Uterus (tissue), 4 donors: ENCODE measurements around the gene PLCZ1. TPM values are rescaled to one million over a fixed set of nuclear protein-coding genes. Genes with fewer than 3 reads are reported as not detected.
A peak's percentile ranks its signal among the peaks of the same experiment; 100 is the strongest.

ENCODE experiments used
- DNase-seq, 2 donors: peaks; one replicate each; pipeline ENCODE4 v3.0.0-alpha.2; 2019 to 2020
- H3K27ac ChIP-seq, 2 donors: fragments of 200-600 bp; sonication (generic); 1 replicate in 1 of 2; 2 replicates in 1 of 2; pipeline ENCODE4 v1.5.1; 2016 to 2018
- H3K27me3 ChIP-seq, 2 donors: fragments of 200-600 bp; sonication (generic); one replicate each; pipeline ENCODE4 v1.5.1; 2018 to 2019; ENCODE audit warnings: control low read depth in 1 of 2
- H3K36me3 ChIP-seq, 2 donors: fragments of 200-600 bp; sonication (generic); one replicate each; pipeline ENCODE4 v1.5.1; 2019; ENCODE audit warnings: control low read depth in 1 of 2
- H3K4me1 ChIP-seq, 2 donors: fragments of 200-600 bp; sonication (generic); one replicate each; pipeline ENCODE4 v1.5.1; 2018 to 2019; ENCODE audit warnings: control low read depth in 1 of 2
- H3K4me3 ChIP-seq, 2 donors: fragments of 200-600 bp; sonication (generic); 1 replicate in 1 of 2; 2 replicates in 1 of 2; pipeline ENCODE4 v1.5.1; 2018 to 2019; ENCODE audit warnings: mild to moderate bottlenecking in 1 of 2
- H3K9me3 ChIP-seq, 2 donors: fragments of 200-600 bp; sonication (generic); one replicate each; pipeline ENCODE4 v1.5.1; 2019; ENCODE audit warnings: control low read depth in 1 of 2
- CTCF ChIP-seq, 4 experiments: fragments of 200-600 bp in 2 of 4; fragments of 450-650 bp in 2 of 4; sonication (generic) in 2 of 4; IDR thresholded peaks; one replicate each; pipeline ENCODE4 v1.5.1; 2016 to 2019; ENCODE audit warnings: antibody characterized with exemption in 4 of 4, mild to moderate bottlenecking in 2 of 4, moderate library complexity in 1 of 4
- POLR2A ChIP-seq, 2 donors: fragments of 450-650 bp; IDR thresholded peaks; one replicate each; pipeline ENCODE4 v1.6.1; 2016; ENCODE audit warnings: antibody characterized with exemption in 2 of 2, mild to moderate bottlenecking in 1 of 2, moderate library complexity in 1 of 2
- intact Hi-C: fragments of 100-400 bp; cut with DNase I; formaldehyde crosslinking; loops from one replicate; pipeline ENCODE4 v1.15.1; 2023; ENCODE audit warnings: low total_unique reads
- total RNA-seq, 4 donors: library from RNA; depleted of rRNA in 3 of 4; stranded (reverse); fragments of >200 nt in 3 of 4; gene quantifications; one replicate each; pipeline versions ENCODE4 v1.1.0 to v1.2.4, GENCODE V29; 2014 to 2023
- donor health status: DM: yes; HTN: yes; CAD: no.

PLCZ1 gene
- total RNA-seq, 4 donors from 2014 or later = not detected

- intact Hi-C loops = no loop called here
- no peak overlapping the region for H3K4me3 ChIP-seq
These were observed 15.8 kb upstream of the PLCZ1 start for GRCh38 chr12:18753481-18754123.

GRCh38 chr12:18752947-18753346 is 15.1 kb upstream of the PLCZ1 start:
- H3K27ac ChIP-seq = no peak overlapping the region
- no peaks in the 10 kb centered on the region for H3K9me3 ChIP-seq
- intact Hi-C loops = no loop called here
- no peak for TF ChIP-seq CTCF (IDR thresholded peaks at IDR 0.05)
- no peak for TF ChIP-seq POLR2A (IDR thresholded peaks at IDR 0.05)
- H3K4me1 ChIP-seq = no peaks in the 10 kb centered on the region
- DNase-seq = no peak
- no peaks in the 10 kb centered on the region for H3K27me3 ChIP-seq
- no peaks in the 10 kb centered on the region for H3K36me3 ChIP-seq
- no peak overlapping the region for H3K4me3 ChIP-seq

More at GRCh38 chr12:18753481-18754123, 15.8 kb upstream of the PLCZ1 start:
- Histone ChIP-seq H3K9me3 (no peaks in the 10 kb centered on the region), H3K27ac (no peak overlapping the region), H3K36me3 (no peaks in the 10 kb centered on the region), H3K4me1 (no peaks in the 10 kb centered on the region), H3K27me3 (no peaks in the 10 kb centered on the region)
- TF ChIP-seq CTCF (IDR thresholded peaks at IDR 0.05) = no peak
- TF ChIP-seq POLR2A (IDR thresholded peaks at IDR 0.05) = no peak
- DNase-seq = no peak

GRCh38 chr12:18752280-18752920 is 14.6 kb upstream of the PLCZ1 start:
- Histone ChIP-seq H3K36me3 (no peaks in the 10 kb centered on the region), H3K27ac (no peak overlapping the region), H3K9me3 (no peaks in the 10 kb centered on the region), H3K27me3 (no peaks in the 10 kb centered on the region), H3K4me3 (no peak overlapping the region), H3K4me1 (no peaks in the 10 kb centered on the region)
- TF ChIP-seq POLR2A (IDR thresholded peaks at IDR 0.05) = no peak
- TF ChIP-seq CTCF (IDR thresholded peaks at IDR 0.05) = no peak
- intact Hi-C loops = no loop called here
- DNase-seq = peak in 1 of 2 donors; percentile 22

DNA sequence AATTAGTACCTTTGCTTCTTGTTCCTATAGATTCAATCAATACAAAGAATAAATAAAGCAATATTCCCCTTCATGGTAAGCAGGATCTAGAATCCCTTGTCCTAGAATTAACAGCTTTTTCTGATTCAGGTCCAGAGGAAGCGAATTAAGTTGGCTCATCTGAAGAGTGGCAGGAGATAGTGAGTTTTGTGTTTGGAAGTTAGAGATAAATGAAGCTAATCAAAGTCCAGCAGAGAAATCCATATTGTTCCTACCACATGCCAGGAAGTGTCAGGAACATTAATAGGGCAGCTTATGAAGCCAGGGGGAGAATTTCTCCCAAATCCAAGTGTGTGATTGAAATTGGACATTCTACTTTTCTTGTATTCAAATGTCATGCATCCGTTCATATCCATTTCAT is 14.1 kb upstream of the PLCZ1 start:
- Histone ChIP-seq H3K27ac (no peak overlapping the region), H3K36me3 (no peaks in the 10 kb centered on the region), H3K4me1 (no peaks in the 10 kb centered on the region), H3K9me3 (no peaks in the 10 kb centered on the region), H3K27me3 (no peaks in the 10 kb centered on the region), H3K4me3 (no peak overlapping the region)
- no peak for DNase-seq
- intact Hi-C loops = no loop called here
- TF ChIP-seq CTCF (IDR thresholded peaks at IDR 0.05) (no peak), POLR2A (IDR thresholded peaks at IDR 0.05) (no peak)

- H3K4me3 ChIP-seq = no peak overlapping the region
- H3K4me1 ChIP-seq = no peaks in the 10 kb centered on the region
- no peaks in the 10 kb centered on the region for H3K9me3 ChIP-seq
- H3K27ac ChIP-seq = no peak overlapping the region
- H3K36me3 ChIP-seq = no peaks in the 10 kb centered on the region
- no peak for DNase-seq
- H3K27me3 ChIP-seq = no peaks in the 10 kb centered on the region
- TF ChIP-seq CTCF (IDR thresholded peaks at IDR 0.05) = no peak
- no peak for TF ChIP-seq POLR2A (IDR thresholded peaks at IDR 0.05)
- intact Hi-C loops = no loop called here
These were observed 12.3 kb upstream of the PLCZ1 start for GRCh38 chr12:18750085-18750484.
